RPMI7951 (cell line): ENCODE data around the gene FKBP15. TPM values are rescaled to one million over a fixed set of nuclear protein-coding genes. Genes with fewer than 3 reads are reported as not detected.
"Not testable (repeated sequence)": the region's sequence is repeated elsewhere in the genome, so short reads cannot be mapped to it uniquely, and the experiment has no call there.

Source experiments
- DNase-seq: peaks from one replicate; pipeline ENCODE4 v3.0.0-alpha.2; 2012; ENCODE audit warnings: low read depth
- total RNA-seq: library from RNA; depleted of rRNA; stranded (reverse); fragments of >200 nt; shearing (Covaris generic); gene quantifications from 2 replicates; pipeline ENCODE4 v1.2.3, GENCODE V29; 2014; rRNA removed

Gene FKBP15
- total RNA-seq, 1 experiment from 2014 or later, result 19.1 TPM

- DNase-seq, result no peak
Measured at GRCh38 chr9:113148781-113149510, 72.1 kb downstream of the FKBP15 start.

DNA sequence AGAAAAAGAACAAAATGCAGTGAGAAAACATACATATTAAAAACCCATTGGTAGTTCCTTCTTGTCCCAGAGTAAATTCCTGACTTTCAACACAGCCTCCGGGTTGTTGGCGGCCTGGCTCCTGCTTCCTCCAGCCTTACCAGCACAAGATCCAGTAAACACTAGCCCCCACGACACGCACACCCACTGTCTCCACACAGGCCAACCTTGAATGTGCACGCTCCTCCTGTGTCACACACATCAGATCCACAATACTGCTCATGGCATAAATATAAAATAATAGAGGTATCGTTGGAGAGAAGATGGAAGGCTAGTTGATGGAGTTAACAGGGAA, 72.7 kb downstream of the FKBP15 start:
- no peak for DNase-seq

DNA sequence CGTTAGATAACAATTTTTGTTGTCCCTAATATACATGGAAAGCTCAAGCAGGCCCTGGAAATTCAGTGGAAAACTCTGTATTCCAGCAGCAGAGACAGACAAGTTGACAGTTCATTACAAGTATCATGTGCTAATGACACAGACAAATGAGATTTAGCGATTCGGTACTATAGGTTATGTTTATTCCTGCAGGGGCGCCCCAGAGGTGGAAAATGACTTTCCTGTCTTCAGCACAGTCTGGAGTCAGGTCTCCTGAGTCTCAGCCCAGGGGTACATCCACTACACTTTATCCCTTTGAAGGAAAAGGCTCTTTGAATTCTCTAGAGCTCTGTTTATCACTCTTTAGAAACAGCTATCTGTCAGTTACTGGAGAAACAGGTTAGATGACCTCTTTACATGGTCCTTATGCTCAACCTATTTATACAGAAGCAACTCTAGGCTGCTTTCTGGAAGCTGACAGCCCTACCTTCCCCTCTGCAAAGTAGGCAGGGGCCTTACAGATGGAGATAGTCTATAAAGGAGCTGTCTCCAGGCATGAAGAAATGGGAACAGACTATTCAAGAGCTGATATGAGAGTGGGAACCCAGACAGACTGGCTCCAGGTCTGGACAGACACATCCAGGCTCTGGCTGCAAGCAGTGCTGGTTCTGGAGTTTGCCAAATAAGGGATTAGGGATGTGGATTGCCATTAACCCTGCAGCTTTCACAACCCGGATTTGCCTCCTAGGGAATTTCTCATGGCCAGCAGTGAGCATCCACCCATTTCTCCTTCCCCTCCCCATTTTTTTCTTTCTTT, 77.4 kb downstream of the FKBP15 start:
- DNase-seq, result no peak

DNA sequence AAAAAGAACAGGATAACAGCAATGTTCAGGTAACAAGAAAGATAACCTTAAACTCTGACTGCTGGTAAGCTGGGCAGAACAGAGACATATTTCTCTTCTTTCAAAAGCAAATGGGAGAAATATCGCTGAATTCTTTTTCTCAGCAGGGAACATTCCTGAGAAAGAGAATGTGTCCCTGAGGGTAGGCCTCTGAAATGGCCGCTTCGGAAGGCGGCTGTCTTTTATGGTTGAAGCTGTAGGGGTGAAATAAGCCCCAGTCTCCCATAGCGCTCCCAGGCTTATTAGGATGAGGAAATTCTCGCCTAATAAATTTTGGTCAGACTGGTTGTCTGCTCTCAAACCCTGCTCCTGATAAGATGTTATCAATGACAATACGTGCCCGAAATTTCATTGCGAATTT, 80.2 kb downstream of the FKBP15 start:
- DNase-seq, result not testable (repeated sequence)

DNA sequence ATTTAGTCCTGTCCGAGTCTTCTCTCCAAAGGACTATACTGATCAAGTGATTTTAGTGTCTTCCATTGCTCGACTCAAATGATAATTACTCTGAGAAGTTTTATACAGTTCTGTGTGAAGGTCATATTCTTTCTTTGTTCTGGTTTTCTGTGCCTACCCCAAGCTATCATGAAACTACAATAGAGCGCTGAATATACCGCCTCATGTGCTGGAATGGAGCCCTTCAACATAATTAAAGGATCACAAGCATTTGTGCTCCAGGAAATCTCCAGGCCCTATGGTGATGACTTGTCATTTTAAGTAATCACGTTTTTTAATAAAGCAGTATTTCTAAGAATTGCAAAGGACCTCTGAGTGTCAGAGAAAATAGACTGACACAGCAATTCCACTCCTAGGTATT, 81.1 kb downstream of the FKBP15 start:
- no peak for DNase-seq

DNA sequence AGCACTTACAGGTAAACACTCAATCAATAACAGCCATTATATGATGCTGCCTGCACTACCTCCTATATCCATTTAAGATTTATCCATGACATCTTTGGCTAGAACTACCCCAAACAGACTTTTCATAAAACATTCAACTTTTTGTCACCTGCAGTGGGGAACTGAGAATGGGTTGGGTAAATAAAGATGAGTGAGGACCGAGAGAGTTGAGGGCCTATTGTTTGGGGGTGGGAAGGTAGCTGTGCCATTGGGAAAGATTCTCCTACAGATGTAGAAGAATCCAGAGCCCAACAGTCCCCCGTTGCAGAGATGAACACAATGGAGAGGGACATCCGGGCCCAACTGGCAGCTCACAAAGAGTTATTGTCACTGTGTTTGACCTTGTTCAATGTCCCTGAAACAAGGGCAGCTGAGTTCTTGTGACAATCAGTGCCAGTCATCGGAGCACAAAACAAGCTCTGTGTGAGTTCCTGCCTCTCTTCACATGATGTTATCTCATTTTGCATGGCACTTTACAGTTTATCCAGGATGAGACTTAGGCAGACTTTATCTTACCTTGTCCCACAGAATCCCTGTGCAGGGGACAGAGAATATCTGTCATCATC, 81.8 kb downstream of the FKBP15 start:
- DNase-seq, result no peak

DNA sequence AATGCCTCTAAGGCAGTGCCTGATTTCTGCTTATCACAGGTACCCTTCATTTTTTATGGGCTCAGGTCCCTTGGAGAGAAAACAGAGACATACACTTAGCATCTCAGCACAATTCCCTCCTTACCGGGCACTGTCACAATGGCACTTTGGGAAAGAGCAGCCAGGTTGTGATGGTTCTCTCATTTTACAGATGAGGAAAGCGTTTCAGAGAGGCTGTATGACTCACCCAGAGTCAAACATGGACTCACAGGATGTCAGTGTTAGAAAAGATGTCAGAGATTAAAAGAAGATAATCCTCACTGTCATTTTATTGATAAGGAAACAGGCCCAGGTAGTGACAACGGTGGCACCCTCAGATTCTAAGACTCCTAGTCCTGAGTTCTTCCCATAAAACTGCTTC, 82.3 kb downstream of the FKBP15 start:
- no peak for DNase-seq

DNA sequence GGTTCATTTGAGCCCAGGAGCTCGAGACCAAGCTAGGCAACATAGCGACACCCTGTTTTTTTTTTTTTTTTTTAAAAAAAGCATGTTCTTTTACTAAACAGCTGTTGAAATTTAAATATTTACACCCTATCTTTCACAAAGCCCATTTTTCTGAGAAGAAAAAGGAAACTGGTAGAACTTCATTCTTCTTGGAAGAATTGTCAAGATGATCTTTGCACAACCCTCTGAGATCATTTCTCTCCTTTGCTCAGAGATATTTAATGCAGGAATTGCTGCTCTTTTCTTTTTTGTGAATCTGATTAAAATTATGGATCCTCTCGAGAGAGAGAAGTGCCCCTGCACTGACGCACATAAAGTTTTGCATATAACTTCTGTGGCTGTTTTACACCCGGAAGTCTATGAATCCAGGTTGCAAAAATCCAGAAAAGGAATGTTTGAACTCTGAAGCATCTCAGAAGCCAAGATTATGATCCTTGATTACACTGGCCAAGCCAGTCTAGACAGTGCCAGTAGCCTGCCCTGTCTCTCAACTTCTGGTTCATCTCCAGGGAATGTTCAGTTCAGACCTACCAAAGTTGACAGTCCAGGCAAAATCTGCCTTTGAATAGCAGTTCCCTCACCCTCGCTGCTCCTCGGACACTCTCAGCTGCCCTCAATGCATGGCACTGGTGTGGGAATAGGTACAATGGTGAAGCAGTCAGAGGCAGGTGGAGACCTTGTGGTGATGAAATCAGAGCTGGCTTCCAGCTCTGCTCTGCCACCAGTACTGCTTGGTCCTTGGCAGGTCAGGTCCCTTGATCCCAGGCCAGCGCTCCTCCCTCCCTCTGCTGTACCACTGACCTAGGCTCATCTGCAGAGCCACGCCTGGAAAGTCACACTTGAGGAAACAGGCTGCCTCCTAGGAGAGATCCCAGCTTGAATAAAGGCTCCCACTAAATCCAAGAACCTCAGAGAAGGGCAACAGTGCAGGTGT, 83.6 kb downstream of the FKBP15 start:
- DNase-seq, result no peak

- DNase-seq, result peak; percentile 34
Measured at GRCh38 chr9:113131689-113132151, 89.4 kb downstream of the FKBP15 start.

GRCh38 chr9:113129884-113130283, 91.2 kb downstream of the FKBP15 start:
- no peak for DNase-seq

DNA sequence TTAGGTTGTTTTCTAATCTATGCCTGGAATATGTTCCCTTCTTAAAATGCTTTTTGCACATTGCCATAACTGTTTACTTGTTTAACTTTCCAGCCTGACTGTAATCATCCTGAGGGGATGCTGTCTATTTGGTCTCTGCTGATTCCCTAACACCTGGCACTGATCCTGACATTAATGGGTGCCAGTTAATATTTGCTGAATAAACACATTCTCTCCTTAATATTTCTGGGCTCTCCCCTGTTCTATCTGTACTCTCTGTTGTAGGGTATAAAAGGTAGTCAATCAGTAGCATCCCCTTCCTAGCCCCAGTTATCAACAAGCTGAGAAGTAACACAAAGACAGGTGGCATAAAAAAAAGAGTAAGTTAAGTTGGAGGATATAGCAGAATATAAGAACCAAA, 91.6 kb downstream of the FKBP15 start:
- DNase-seq, result no peak

DNA sequence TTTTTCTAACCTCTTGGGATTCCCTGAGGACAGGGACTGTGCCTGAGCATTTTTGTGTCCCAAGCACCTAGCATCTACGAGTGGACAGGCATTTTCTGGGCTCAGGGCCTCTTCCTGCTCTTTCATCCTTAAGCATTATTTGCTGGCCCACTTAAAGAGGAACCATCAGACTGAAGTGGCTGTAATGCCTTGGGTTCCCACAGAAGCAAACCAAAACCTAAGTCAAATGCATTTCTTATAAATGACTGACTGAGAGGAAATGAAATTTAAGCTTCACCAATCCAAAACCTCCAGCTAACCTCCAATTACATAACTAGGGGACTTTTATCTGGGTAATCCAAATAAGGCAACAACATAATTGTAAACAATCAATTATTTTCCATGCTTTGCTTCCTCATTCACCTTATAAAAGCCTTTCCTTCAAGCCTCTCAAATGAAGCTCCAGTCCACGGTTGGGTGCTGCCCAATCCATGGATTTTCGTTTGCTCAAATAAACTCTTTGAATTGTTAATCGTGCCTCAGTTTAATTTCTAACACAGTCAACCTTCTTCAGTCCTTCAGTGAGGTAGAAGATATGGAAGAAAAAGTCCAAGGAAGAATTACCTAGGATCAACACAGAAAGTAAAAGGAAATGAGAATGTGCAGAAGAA, 95.6 kb downstream of the FKBP15 start:
- DNase-seq, result no peak

DNA sequence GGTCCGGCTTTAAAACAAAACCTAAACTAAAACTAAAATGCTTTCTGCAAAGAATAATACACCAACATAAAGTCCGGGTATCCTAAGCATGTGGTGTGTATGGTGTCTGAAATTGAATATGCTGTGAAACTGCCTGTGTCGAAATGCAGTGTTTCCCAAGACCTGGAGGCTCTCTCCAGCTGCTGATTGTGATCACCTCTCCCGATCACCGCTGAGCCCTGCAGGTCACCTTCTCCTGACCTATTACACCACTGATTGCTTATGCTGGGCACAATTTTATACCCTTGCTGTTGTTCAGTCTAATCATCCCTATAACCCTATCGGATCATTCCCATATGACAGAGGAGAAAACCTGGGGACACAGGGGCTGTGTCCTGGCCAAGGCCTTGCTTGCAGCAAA, 102.2 kb downstream of the FKBP15 start:
- not testable (repeated sequence) for DNase-seq

Other genes with a start within 250 kb of the FKBP15 start
- 1.8 and 4.2 TPM in 2 replicates for gene ZNF883, start 209.1 kb downstream of the FKBP15 start, total RNA-seq
- 5.1 and 6.0 TPM in 2 replicates for gene ZFP37, start 164.6 kb downstream of the FKBP15 start, total RNA-seq
- gene SLC31A2, start 70.3 kb downstream of the FKBP15 start, total RNA-seq, result 11.4 and 13.3 TPM in 2 replicates
- 14.9 and 16.9 TPM in 2 replicates for gene SLC31A1, start 267 bp upstream of the FKBP15 start, total RNA-seq
- gene CDC26, start 54.3 kb upstream of the FKBP15 start, total RNA-seq, result 42.1 and 57.9 TPM in 2 replicates
- 35.8 and 40.4 TPM in 2 replicates for gene PRPF4, start 54.4 kb upstream of the FKBP15 start, total RNA-seq
- gene RNF183, start 82.1 kb upstream of the FKBP15 start, total RNA-seq, result not detected in 2 replicates
- gene WDR31, start 119.0 kb upstream of the FKBP15 start, total RNA-seq, result 0.39 and 0.72 TPM in 2 replicates
- not detected in 2 replicates for gene BSPRY, start 128.3 kb upstream of the FKBP15 start, total RNA-seq
- 5.3 and 10.1 TPM in 2 replicates for gene HDHD3, start 155.7 kb upstream of the FKBP15 start, total RNA-seq
- gene ALAD, start 180.0 kb upstream of the FKBP15 start, total RNA-seq, result 11.9 and 12.5 TPM in 2 replicates
- gene POLE3, start 189.4 kb upstream of the FKBP15 start, total RNA-seq, result 86.3 and 87.6 TPM in 2 replicates
- gene C9orf43, start 189.5 kb upstream of the FKBP15 start, total RNA-seq, result 0.12 and 0.49 TPM in 2 replicates
- 168 and 200 TPM in 2 replicates for gene RGS3, start 242.4 kb upstream of the FKBP15 start, total RNA-seq